ENCODE data around the gene PCP4L1.

Gene PCP4L1

DNA sequence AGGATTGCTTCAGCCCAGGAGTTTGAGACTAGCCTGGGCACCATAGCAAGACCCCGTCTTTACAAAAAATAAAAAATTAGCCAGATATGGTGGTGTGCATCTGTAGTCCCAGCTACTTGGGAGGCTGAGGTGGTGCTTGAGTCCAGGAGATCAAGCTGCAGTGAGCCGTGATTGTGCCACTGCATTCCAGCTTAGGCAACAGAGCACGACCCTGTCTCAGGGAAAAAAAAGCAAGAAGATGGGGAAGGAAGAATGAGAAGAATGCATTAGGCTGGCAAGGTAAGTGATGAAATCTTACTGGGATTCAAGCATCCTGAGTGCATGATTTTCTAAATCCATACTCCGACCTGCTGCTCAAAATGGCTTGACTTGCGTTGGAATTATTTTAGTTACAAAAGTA is 6.8 kb downstream of the PCP4L1 start:
- no peak for DNase-seq (ENCODE audit: insufficient read length, low spot score)
- FAIRE-seq: no peak

DNA sequence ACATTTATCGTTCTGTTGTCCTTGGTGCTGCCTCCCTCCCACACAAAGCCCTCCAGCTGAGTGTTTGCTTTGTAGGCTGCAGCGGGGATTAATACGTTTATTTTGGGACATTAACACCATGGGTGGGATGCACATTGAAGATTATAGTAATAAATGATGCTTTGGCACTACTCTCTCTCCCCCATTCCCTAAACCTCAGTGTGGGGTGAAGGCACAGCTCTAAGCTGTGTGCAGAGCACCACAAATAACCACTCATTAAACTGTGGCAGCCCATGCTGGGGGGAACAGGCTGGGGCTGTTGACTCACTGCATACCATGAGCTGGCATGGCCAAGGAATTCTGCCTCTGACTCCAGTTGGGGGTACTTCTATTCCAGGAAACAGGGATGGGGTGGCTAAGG is 7.7 kb downstream of the PCP4L1 start:
- DNase-seq (ENCODE audit: insufficient read length, low spot score) (peak; percentile 27), FAIRE-seq (no peak)

GRCh38 chr1:161266836-161267235 is 8.3 kb downstream of the PCP4L1 start:
- FAIRE-seq: no peak

GRCh38 chr1:161267321-161267720 is 8.8 kb downstream of the PCP4L1 start:
- DNase-seq (ENCODE audit: insufficient read length, low spot score) (no peak), FAIRE-seq (no peak)

More at GRCh38 chr1:161266836-161267235, 8.3 kb downstream of the PCP4L1 start:
- DNase-seq (ENCODE audit: insufficient read length, low spot score): no peak

DNA sequence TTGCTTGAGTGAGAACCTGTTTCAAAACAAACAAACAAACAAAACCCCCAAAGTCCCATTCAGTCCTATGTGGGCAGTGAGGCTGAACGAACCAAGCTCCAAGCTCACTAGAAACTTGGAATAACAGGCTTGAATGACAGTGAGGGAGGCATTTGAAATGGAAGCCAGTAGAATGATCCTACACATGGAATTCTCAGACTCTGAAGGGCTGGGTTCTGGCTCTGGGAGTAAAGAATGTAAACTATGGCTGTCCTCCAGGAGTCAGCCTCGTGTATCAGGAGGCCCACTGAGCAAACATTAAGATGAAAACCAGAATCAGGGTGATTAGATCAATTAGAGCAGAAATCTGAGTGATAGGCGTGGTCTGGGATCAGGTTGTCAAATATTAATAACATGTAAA is 14.9 kb downstream of the PCP4L1 start:
- no peak for FAIRE-seq
- no peak for DNase-seq (ENCODE audit: insufficient read length, low spot score)

- FAIRE-seq: no peak
- no peak for DNase-seq (ENCODE audit: insufficient read length, low spot score)
Observed at GRCh38 chr1:161274874-161275273, 16.3 kb downstream of the PCP4L1 start.

GRCh38 chr1:161282991-161283390 is 24.4 kb downstream of the PCP4L1 start:
- DNase-seq (ENCODE audit: insufficient read length, low spot score) (no peak), FAIRE-seq (no peak)

DNA sequence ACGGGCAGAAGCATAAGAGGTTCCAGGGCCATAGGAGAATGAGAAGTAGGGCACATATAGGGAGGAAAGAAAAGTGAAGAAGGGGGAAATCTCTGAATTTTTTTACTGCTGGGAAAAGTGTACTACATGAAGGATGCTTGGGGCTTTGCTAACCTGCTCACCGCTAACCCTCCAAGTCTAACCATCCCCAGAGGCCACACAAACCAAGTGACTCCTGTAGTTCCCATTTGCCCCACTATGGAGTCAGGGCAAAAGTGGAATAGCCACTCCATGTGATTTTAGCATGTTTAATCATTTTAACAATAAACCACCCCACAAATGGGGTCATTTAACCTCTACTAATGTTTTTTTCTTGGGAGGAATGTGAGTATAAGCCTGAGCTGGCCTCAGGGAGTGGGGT is 26.6 kb downstream of the PCP4L1 start:
- DNase-seq (ENCODE audit: insufficient read length, low spot score) (no peak), FAIRE-seq (no peak)

DNA sequence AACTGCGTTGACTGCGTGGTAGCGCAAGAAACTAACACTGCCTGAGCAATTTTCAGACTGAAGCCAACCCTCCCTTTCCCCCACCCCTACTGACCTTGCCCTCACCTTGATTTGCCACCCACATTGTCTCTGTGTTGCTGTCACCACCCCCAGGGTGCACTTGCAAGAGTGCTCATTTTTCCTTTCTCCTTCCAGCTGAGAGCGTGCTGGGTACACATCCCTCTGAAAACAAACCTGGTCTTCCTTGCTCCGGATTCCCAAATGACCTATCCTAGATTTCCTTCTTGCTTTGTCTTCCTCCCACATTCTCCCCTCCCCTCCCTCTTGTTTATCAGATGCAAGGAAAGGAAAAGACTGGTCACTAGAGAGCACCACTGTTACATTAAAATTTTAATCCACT is 27.0 kb downstream of the PCP4L1 start:
- FAIRE-seq: no peak
- no peak for DNase-seq (ENCODE audit: insufficient read length, low spot score)

DNA sequence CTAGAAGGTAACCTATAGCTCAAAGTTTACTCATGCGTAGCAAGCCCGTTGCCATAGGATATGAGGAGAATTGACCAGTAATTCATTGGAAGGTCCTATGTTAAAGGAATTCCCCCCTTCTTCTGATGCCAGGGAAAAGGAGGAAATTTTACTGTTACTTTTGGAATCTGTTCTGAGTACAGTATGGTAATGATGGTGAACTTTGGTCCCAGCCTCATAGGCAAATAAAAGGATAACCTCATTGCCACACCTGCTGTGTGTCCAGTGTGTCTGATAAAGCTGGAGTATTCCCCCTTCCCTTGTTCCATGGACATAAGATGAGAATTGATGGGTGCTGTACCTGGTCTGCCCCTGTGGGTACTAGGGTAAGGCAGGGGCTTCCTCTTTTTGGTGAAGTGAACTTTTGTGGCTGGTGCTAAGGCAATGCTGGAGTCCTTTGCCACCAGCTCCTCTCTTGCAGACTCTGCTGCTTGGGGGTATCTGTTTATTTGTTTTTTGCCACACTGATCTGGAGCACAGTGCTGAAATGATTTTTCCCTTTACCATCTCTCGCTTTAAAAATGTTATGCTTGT is 29.0 kb downstream of the PCP4L1 start:
- FAIRE-seq (no peak), DNase-seq (ENCODE audit: insufficient read length, low spot score) (no peak)

GRCh38 chr1:161290779-161291178 is 32.2 kb downstream of the PCP4L1 start:
- DNase-seq (ENCODE audit: insufficient read length, low spot score) (no peak), FAIRE-seq (no peak)

DNA sequence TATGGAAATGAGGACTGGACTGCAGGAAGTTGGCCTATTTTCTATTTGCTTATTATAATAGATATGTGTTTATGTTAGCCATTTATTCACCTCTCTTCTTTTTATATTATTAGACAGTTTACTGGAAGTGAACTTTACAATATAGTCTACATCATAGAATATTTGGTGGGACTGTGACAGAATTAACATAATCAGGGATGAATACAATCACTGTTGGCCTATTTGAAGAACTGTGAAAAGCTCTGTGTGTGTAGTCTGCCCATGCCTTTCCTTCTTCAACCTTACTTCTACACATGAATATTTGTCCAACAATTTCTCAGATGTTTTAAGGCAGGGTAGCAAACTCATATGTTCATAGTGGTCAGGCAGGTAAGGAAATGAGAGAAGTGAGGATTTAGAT is 38.9 kb downstream of the PCP4L1 start:
- DNase-seq (ENCODE audit: insufficient read length, low spot score) (no peak), FAIRE-seq (no peak)

GRCh38 chr1:161298116-161298515 is 39.6 kb downstream of the PCP4L1 start:
- DNase-seq (ENCODE audit: insufficient read length, low spot score) (no peak), FAIRE-seq (no peak)

DNA sequence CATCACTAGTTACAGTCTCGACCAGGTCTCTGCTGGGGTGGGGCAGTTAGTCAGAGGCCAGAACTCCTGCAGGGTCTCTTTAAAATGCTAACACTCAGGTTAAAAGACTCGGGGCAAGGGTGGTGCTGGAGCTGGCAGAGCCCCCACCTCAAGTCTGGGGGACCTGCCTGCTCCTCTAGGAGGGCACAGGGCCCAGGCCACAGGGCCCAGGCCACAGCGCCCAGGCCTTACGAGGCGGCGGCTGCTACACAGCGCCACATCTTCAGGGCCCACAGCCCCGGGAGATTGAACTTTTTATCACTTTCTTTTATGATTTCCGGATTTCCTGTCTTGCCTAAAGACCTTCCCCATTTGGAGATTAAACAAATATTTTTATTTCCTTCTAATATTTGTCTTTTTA is 40.8 kb downstream of the PCP4L1 start:
- DNase-seq (ENCODE audit: insufficient read length, low spot score): no peak
- FAIRE-seq: no peak

- no peak for DNase-seq (ENCODE audit: insufficient read length, low spot score)
- no peak for FAIRE-seq
Observed at GRCh38 chr1:161300478-161300877, 41.9 kb downstream of the PCP4L1 start.

DNA sequence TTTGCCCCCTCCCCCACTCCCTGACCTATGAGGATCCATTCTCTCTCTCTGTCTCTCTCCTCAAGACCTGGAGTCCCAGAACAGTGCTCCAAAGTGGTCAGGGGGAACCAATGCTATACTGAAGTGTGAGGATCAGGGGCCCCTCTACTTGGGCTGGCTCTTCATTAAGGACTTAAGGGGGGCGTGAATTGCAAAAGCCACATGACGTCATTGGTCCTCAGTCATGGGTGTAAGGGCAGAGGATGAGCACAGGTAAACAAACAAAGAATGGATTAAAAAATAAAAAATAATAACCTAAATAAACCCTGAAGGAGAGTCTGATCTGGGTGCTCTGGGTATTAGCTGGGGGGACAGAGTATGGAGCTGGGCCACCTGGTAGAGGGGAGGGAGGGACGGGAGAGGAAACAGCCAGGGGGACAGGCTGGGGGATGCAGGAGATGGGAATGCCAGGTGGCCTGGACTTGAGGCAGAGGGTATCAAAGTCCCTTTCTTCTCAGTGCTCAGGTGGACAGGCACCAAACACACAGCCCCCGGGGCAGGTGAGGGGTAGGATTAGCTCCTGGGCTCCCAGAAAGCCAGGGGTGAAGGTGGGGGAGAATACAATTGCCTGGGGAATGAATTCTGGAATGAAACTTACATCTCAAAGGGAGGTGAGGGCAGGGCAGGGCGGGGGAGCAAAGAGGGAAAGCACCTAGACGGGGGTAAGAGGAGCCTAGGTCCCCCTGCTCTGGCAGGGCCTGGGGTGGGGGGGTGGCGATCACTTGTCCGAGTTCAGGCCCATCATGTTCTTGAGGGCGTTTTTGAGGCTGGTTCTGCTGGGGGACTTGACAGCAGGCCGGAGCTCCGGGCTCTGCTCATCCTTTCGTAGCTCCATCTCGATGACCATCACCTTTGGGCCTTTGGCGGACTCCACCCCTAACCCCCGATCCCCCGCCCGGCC is 46.7 kb downstream of the PCP4L1 start:
- no peak for FAIRE-seq
- no peak for DNase-seq (ENCODE audit: insufficient read length, low spot score)

- FAIRE-seq: no peak
Observed at GRCh38 chr1:161305867-161306519, 47.4 kb downstream of the PCP4L1 start.

DNA sequence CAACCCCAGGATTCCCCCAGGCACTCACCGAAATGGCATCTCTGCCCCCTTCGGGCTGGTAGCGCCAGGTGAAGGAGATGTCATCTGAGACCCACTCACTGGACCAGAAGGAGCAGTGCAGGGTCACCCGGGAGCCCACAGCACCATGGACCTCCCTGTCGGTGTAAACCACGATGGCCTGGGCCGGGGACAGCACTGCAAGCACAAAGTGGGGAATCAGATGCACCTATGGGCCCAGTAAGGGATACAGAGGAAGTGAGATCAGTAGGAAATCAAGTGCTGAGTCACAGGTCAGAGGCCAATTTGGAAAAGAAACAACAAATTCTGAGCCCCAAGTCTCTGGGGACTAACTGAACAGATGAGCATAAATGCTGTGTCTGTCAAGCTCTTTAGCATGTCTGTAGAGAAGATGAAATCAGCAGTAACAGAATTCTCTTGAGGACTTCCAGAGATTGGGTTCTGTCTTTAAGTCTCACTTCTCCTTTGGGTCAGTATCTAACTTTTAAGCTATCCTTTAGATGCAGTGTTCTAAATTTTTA is 48.8 kb downstream of the PCP4L1 start:
- DNase-seq (ENCODE audit: insufficient read length, low spot score) (no peak), FAIRE-seq (no peak)

More at GRCh38 chr1:161305867-161306519, 47.4 kb downstream of the PCP4L1 start:
- DNase-seq (ENCODE audit: insufficient read length, low spot score): no peak

GRCh38 chr1:161307892-161308638 is 49.5 kb downstream of the PCP4L1 start:
- DNase-seq (ENCODE audit: insufficient read length, low spot score) (no peak), FAIRE-seq (no peak)

DNA sequence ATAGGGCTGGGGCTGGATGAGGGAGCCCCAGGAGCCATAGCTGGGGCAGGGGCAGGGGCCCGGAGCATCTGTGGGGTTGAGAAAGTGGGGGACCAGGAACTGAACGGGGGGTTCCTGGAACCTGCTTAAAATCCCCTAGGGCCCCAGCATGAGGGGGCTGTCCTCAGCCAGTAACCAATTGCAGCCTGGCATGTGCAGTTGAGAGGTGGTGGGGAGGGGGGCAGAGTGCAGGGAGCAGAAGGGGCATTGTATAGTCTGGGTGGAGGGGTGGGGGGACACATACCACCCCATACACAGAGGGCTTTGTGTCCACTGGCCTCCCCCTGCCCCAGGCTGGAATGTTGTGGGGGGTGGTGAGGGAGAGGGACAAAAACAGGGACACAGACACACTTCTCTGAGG is 51.3 kb downstream of the PCP4L1 start, which contains the start of gene MPZ:
TSS of gene MPZ (minus strand) at position 101 of the 400 bp plus-strand sequence. CDS start at position 38, 63 bp downstream.
- FAIRE-seq (no peak), DNase-seq (ENCODE audit: insufficient read length, low spot score) (no peak)
